ENCODE measurements around the gene ELFN1.

ELFN1 gene

GRCh38 chr7:1754345-1754908 is 84.3 kb downstream of the ELFN1 start:
- Histone ChIP-seq H3K27ac (ENCODE audit: insufficient read depth in 1 of 2, low read depth in 1 of 2, low read length in 2 of 2, poor library complexity in 1 of 2, severe bottlenecking in 2 of 2) (no peak overlapping the region), H3K36me3 (ENCODE audit: control insufficient read depth in 4 of 4, insufficient read depth in 4 of 4, low read length in 3 of 4) (no peaks in the 10 kb centered on the region), H3K9me3 (ENCODE audit: control extremely low read depth in 1 of 5, control insufficient read depth in 4 of 5, insufficient read depth in 2 of 5, low read depth in 1 of 5, low read length in 4 of 5) (peaks cover 0 to 2% (median 0%) of the 10 kb centered on the region in 5 experiments), H3K4me3 (ENCODE audit: control insufficient read depth in 1 of 7, extremely low read depth in 1 of 7, insufficient read depth in 4 of 7, low read depth in 2 of 7, low read length in 6 of 7) (no peak overlapping the region), H3K4me1 (ENCODE audit: control extremely low read depth in 1 of 4, control insufficient read depth in 4 of 4, insufficient read depth in 4 of 4, low read length in 3 of 4) (peaks cover 0 to 8% (median 2%) of the 10 kb centered on the region in 4 experiments), H3K27me3 (replicated peaks in 2 of 5; ENCODE audit: control insufficient read depth in 4 of 5, insufficient read depth in 5 of 5, low read length in 4 of 5) (peaks cover 0 to 7% (median 4%) of the 10 kb centered on the region in 5 experiments)
- 100% methylated on average over 1 of the region's 5 CpGs for WGBS (ENCODE audit: insufficient coverage)
- ChIA-PET CTCF (interaction anchor here (0.7 to 1.5 kb wide), 2 partner anchors 16 to 23 kb away, joined by 3 read pairs; no protein-coding TSS in a partner anchor), POLR2A (no interaction called here)
- DNase-seq: no peak

DNA sequence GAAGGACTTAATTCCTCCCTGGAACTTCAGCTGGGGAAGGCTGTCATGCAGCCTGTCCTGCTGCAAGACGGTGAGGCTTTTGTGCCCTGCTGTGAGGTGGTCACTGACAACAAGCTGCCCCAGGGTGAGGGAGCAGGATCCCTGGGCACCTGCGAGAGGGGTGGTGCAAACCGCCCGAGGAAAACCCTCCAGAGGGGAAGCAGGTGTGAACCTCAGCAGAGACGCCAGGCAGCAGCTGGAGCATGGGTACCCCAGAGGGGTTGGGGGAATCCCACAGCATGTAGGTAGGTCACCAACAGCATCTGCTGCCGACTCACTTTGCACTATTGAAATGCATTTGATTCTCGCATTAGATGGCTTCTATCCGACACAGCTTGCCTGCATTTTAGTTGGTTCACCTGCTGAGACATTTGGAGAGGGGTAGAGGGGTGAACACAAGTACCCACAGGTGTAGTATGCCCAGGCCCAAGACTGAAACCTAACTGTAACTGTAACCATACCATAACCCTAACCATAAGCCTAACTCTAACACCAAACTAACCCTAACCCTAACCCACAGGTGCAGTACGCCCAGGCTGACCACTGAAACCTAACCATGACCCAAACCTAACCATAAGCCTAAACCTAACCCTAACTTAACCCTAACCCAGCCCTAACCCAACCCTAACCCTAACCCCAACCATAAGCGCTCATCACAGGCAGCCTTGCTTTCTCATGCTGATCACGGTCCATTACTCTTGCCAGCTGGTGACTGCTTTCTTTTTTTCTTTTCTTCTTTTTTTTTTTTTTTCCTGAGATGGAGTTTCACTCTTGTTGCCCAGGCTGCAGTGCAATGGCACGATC is 85.9 kb downstream of the ELFN1 start:
- no peak overlapping the region for H3K27ac ChIP-seq (ENCODE audit: insufficient read depth in 1 of 2, low read depth in 1 of 2, low read length in 2 of 2, poor library complexity in 1 of 2, severe bottlenecking in 2 of 2)
- WGBS (ENCODE audit: insufficient coverage): 90% methylated on average over 11 of the region's 12 CpGs
- H3K4me1 ChIP-seq (ENCODE audit: control extremely low read depth in 1 of 4, control insufficient read depth in 4 of 4, insufficient read depth in 4 of 4, low read length in 3 of 4): peaks cover 0 to 8% (median 2%) of the 10 kb centered on the region in 4 experiments
- peaks cover 0 to 7% (median 4%) of the 10 kb centered on the region in 5 experiments for H3K27me3 ChIP-seq (replicated peaks in 2 of 5; ENCODE audit: control insufficient read depth in 4 of 5, insufficient read depth in 5 of 5, low read length in 4 of 5)
- H3K36me3 ChIP-seq (ENCODE audit: control insufficient read depth in 4 of 4, insufficient read depth in 4 of 4, low read length in 3 of 4): no peaks in the 10 kb centered on the region
- POLR2A ChIA-PET: no interaction called here
- peaks cover 0 to 2% (median 0%) of the 10 kb centered on the region in 5 experiments for H3K9me3 ChIP-seq (ENCODE audit: control extremely low read depth in 1 of 5, control insufficient read depth in 4 of 5, insufficient read depth in 2 of 5, low read depth in 1 of 5, low read length in 4 of 5)
- CTCF ChIA-PET: interaction anchor here (0.6 to 1.5 kb wide), 2 partner anchors 18 to 302 kb away, joined by 3 read pairs; no protein-coding TSS in a partner anchor
- no peak for DNase-seq
- H3K4me3 ChIP-seq (ENCODE audit: control insufficient read depth in 1 of 7, extremely low read depth in 1 of 7, insufficient read depth in 4 of 7, low read depth in 2 of 7, low read length in 6 of 7): no peak overlapping the region

DNA sequence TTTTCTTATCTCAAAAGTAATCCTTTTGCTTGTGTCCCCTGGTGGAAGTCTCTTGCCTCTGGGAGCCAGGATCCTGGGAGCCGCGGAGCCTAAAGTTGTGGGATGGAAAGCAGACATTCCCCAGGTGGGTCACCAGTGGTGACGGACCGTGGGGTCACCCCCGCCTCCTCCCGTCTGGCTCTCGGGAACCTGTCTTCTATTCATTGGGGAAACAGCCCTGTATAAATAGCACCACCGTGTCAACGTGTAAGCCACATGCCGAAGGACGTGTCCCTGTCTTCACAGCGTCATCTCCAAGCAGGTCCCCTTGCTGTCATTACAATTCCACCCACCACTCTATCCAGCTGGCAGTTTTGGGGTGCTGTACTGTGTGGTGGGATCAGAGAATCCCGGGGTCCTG is 87.5 kb downstream of the ELFN1 start:
- ChIA-PET CTCF (interaction anchor here (0.8 to 2.3 kb wide), 3 partner anchors 94 to 179 kb away, joined by 3 to 12 read pairs (median 6); no protein-coding TSS in a partner anchor), POLR2A (no interaction called here)
- Histone ChIP-seq H3K27ac (ENCODE audit: insufficient read depth in 1 of 2, low read depth in 1 of 2, low read length in 2 of 2, poor library complexity in 1 of 2, severe bottlenecking in 2 of 2) (no peak overlapping the region), H3K4me3 (ENCODE audit: control insufficient read depth in 1 of 7, extremely low read depth in 1 of 7, insufficient read depth in 4 of 7, low read depth in 2 of 7, low read length in 6 of 7) (no peak overlapping the region), H3K4me1 (ENCODE audit: control extremely low read depth in 1 of 4, control insufficient read depth in 4 of 4, insufficient read depth in 4 of 4, low read length in 3 of 4) (peaks cover 0 to 8% (median 2%) of the 10 kb centered on the region in 4 experiments), H3K9me3 (ENCODE audit: control extremely low read depth in 1 of 5, control insufficient read depth in 4 of 5, insufficient read depth in 2 of 5, low read depth in 1 of 5, low read length in 4 of 5) (peaks cover 0 to 7% (median 0%) of the 10 kb centered on the region in 5 experiments), H3K36me3 (ENCODE audit: control insufficient read depth in 4 of 4, insufficient read depth in 4 of 4, low read length in 3 of 4) (no peaks in the 10 kb centered on the region), H3K27me3 (replicated peaks in 2 of 5; ENCODE audit: control insufficient read depth in 4 of 5, insufficient read depth in 5 of 5, low read length in 4 of 5) (peaks cover 0 to 7% (median 4%) of the 10 kb centered on the region in 5 experiments)
- WGBS (ENCODE audit: insufficient coverage): 83% methylated on average over 7 of the region's 13 CpGs
- DNase-seq: no peak

DNA sequence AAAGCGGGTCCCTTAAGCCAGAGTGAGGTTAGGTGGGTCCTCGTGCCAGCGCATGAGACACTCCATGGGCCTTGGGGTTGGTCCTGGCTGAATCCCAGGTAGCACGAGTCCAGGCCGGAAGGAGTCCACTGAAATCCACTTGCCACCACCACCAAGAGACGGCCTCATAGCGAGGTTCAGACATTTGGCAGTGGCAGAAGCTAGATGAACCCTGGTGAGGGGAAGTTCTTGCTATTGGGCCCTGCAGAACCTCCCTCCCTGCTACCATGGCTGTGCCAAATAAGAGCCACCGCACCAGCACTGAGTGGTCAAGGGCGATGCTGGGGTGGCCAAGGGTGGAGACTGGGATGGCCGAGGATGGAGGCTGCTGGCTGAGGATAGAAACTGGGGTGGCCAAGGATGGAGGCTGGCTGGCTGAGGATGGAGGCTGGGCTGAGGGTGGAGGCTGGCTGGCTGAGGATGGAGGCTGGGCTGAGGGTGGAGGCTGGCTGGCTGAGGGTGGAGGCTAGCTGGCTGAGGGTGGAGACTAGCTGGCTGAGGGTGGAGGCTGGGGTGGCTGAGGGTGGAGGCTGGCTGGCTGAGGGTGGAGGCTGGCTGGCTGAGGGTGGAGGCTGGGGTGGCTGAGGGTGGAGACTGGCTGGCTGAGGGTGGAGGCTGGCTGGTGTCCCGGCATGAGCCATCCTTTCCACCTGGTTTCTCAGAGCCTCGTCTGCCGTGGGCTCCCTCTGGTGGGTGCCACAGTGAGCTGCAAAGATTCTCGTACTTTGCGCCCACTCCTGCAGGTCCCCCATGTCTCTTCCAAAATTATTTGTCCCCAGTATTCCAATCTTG is 88.2 kb downstream of the ELFN1 start:
- DNase-seq: peak; percentile 53 to 67 (median 62)
- Histone ChIP-seq H3K4me3 (ENCODE audit: control insufficient read depth in 1 of 7, extremely low read depth in 1 of 7, insufficient read depth in 4 of 7, low read depth in 2 of 7, low read length in 6 of 7) (no peak overlapping the region), H3K27me3 (replicated peaks in 2 of 5; ENCODE audit: control insufficient read depth in 4 of 5, insufficient read depth in 5 of 5, low read length in 4 of 5) (peaks cover 0 to 7% (median 4%) of the 10 kb centered on the region in 5 experiments), H3K27ac (ENCODE audit: insufficient read depth in 1 of 2, low read depth in 1 of 2, low read length in 2 of 2, poor library complexity in 1 of 2, severe bottlenecking in 2 of 2) (no peak overlapping the region), H3K36me3 (ENCODE audit: control insufficient read depth in 4 of 4, insufficient read depth in 4 of 4, low read length in 3 of 4) (no peaks in the 10 kb centered on the region), H3K9me3 (ENCODE audit: control extremely low read depth in 1 of 5, control insufficient read depth in 4 of 5, insufficient read depth in 2 of 5, low read depth in 1 of 5, low read length in 4 of 5) (peaks cover 0 to 9% (median 2%) of the 10 kb centered on the region in 5 experiments), H3K4me1 (ENCODE audit: control extremely low read depth in 1 of 4, control insufficient read depth in 4 of 4, insufficient read depth in 4 of 4, low read length in 3 of 4) (peaks cover 0 to 4% (median 2%) of the 10 kb centered on the region in 4 experiments)
- ChIA-PET CTCF (interaction anchor here (0.6 to 2.3 kb wide), 6 partner anchors 25 to 191 kb away, joined by 3 to 12 read pairs (median 4); no protein-coding TSS in a partner anchor), POLR2A (no interaction called here)
- 68% methylated on average over 14 of the region's 15 CpGs for WGBS (ENCODE audit: insufficient coverage)

- Histone ChIP-seq H3K4me3 (ENCODE audit: control insufficient read depth in 1 of 7, extremely low read depth in 1 of 7, insufficient read depth in 4 of 7, low read depth in 2 of 7, low read length in 6 of 7) (no peak overlapping the region), H3K9me3 (ENCODE audit: control extremely low read depth in 1 of 5, control insufficient read depth in 4 of 5, insufficient read depth in 2 of 5, low read depth in 1 of 5, low read length in 4 of 5) (peaks cover 0 to 14% (median 6%) of the 10 kb centered on the region in 5 experiments), H3K4me1 (ENCODE audit: control extremely low read depth in 1 of 4, control insufficient read depth in 4 of 4, insufficient read depth in 4 of 4, low read length in 3 of 4) (no peaks in the 10 kb centered on the region), H3K27me3 (replicated peaks in 2 of 5; ENCODE audit: control insufficient read depth in 4 of 5, insufficient read depth in 5 of 5, low read length in 4 of 5) (peaks cover 0 to 7% (median 4%) of the 10 kb centered on the region in 5 experiments), H3K27ac (ENCODE audit: insufficient read depth in 1 of 2, low read depth in 1 of 2, low read length in 2 of 2, poor library complexity in 1 of 2, severe bottlenecking in 2 of 2) (no peak overlapping the region), H3K36me3 (ENCODE audit: control insufficient read depth in 4 of 4, insufficient read depth in 4 of 4, low read length in 3 of 4) (no peaks in the 10 kb centered on the region)
- ChIA-PET CTCF (interaction anchor here (0.6 to 2.3 kb wide), 7 partner anchors 16 to 191 kb away, joined by 3 to 12 read pairs (median 3); no protein-coding TSS in a partner anchor), POLR2A (no interaction called here)
- whole genome bisulfite sequencing (ENCODE audit: insufficient coverage): 89% methylated on average over 32 of the region's 32 CpGs
- no peak for DNase-seq
Observed at GRCh38 chr7:1758859-1759521, 88.9 kb downstream of the ELFN1 start.

DNA sequence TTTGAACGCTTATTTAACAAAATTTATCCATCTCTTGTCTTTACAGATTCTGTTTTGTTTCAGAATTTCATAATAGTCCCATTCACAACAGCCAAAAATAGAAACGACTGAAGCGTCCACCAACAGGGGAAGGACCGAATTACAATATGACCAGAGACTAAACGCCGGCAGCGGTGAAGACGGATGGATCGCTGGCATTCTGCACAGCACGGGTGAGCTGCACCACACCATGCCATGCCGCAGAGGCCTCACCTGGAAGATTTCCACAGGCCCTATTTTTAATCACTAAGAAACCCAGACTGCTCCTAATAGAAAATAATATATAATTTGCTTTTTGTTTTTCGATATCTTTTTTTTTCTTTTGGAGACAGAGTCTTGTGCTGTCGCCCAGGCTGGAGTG is 91.0 kb downstream of the ELFN1 start:
- Histone ChIP-seq H3K9me3 (ENCODE audit: control extremely low read depth in 1 of 5, control insufficient read depth in 4 of 5, insufficient read depth in 2 of 5, low read depth in 1 of 5, low read length in 4 of 5) (peaks cover 0 to 15% (median 8%) of the 10 kb centered on the region in 5 experiments), H3K27ac (ENCODE audit: insufficient read depth in 1 of 2, low read depth in 1 of 2, low read length in 2 of 2, poor library complexity in 1 of 2, severe bottlenecking in 2 of 2) (no peak overlapping the region), H3K36me3 (ENCODE audit: control insufficient read depth in 4 of 4, insufficient read depth in 4 of 4, low read length in 3 of 4) (no peaks in the 10 kb centered on the region), H3K27me3 (replicated peaks in 2 of 5; ENCODE audit: control insufficient read depth in 4 of 5, insufficient read depth in 5 of 5, low read length in 4 of 5) (peaks cover 0 to 6% (median under 1%) of the 10 kb centered on the region in 5 experiments), H3K4me3 (ENCODE audit: control insufficient read depth in 1 of 7, extremely low read depth in 1 of 7, insufficient read depth in 4 of 7, low read depth in 2 of 7, low read length in 6 of 7) (no peak overlapping the region), H3K4me1 (ENCODE audit: control extremely low read depth in 1 of 4, control insufficient read depth in 4 of 4, insufficient read depth in 4 of 4, low read length in 3 of 4) (no peaks in the 10 kb centered on the region)
- DNase-seq: no peak
- WGBS (ENCODE audit: insufficient coverage): 96% methylated on average over 11 of the region's 13 CpGs
- POLR2A ChIA-PET: interaction anchor here (1.2 kb wide), 1 partner anchor 18 kb away, joined by 3 read pairs; no protein-coding TSS in a partner anchor
- CTCF ChIA-PET: no interaction called here
